ENCODE results near the gene ATF7.

DNA sequence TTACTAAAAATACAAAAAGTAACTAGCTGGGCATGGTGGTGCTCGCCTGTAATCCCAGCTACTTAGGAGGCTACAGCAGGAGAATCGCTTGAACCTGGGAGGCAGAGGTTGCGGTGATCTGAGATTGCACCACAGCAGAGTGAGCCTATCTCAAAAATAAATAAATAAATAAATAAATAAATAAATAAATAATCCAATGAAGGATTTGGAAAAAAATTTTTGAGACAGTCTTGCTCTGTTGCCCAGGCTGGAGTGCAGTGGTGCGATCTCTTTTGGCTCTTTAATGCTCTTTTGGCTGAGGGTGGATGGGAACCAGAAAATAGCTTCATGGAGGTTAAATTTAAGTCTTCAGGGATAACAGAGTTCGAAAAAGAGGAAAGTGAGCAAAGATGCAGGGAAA lies 38.0 kb upstream of the ATF7 start:
- TF ChIP-seq CTCF (IDR thresholded peaks at IDR 0.05; ENCODE audit: low read depth, low read length) (no peak), POLR2A (IDR thresholded peaks at IDR 0.05; ENCODE audit: extremely low read depth, insufficient read length) (no peak)
